Neural cell (in vitro differentiated cells): ENCODE measurements around the gene SMCO2.

Experiments
- CTCF ChIP-seq: fragments of 450-650 bp; IDR thresholded peaks from 2 replicates; pipeline ENCODE4 v1.5.1; 2014; ENCODE audit warnings: antibody characterized with exemption, mild to moderate bottlenecking, moderate library complexity; ENCODE audit not compliant: poor library complexity, severe bottlenecking
- EZH2 ChIP-seq: fragments of 200-600, 300-800 bp; shearing (Covaris generic), sonication (generic); IDR thresholded peaks from 2 replicates; pipeline ENCODE4 v1.6.1; 2014; ENCODE audit warnings: antibody characterized with exemption, low read length, borderline replicate concordance, mild to moderate bottlenecking; ENCODE audit not compliant: insufficient read depth, poor library complexity, severe bottlenecking

- TF ChIP-seq EZH2, result no peak
- TF ChIP-seq CTCF, result no peak
Measured at GRCh38 chr12:27436029-27436428, 10.5 kb upstream of the SMCO2 start.
